Measurements from ENCODE around the gene C17orf113.

Gene C17orf113

DNA sequence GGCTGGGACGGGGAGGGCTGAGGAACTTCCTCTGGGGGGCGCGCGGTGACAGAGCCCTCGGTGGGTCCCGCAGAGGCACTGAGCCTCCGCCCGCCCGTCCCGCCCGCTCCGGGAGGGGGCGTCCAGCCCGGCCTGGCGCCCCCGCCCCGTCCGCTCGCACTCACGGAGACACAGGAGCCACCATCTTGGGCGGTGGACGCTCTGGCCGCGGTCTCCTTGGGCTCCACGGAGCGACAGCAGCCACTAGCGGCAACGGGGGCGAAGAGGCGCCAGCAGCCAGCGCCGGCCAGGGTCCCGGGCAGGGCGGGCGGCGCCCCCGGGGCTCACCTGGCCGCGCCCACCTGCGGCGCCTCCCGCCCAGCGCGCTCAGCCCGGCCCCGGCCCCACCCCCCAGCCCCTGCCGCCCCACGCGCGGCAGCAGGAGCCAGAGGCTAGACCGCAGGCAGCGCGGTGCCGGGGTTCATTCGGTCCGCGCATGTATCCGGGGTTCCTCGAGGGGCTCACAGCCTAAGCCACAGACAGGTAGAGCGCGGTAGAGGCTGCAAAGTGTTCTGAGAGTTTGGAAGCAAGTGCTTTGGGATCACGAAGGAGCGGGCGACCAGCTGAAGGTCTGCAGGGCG is at the start of gene C17orf113:
C17orf113 (minus strand) TSS at position 209 of the 620 bp plus-strand sequence. CDS start 7,225 bp downstream, outside the sequence.
- DNase-seq (ENCODE audit: low spot score) = peak; percentile 42

DNA sequence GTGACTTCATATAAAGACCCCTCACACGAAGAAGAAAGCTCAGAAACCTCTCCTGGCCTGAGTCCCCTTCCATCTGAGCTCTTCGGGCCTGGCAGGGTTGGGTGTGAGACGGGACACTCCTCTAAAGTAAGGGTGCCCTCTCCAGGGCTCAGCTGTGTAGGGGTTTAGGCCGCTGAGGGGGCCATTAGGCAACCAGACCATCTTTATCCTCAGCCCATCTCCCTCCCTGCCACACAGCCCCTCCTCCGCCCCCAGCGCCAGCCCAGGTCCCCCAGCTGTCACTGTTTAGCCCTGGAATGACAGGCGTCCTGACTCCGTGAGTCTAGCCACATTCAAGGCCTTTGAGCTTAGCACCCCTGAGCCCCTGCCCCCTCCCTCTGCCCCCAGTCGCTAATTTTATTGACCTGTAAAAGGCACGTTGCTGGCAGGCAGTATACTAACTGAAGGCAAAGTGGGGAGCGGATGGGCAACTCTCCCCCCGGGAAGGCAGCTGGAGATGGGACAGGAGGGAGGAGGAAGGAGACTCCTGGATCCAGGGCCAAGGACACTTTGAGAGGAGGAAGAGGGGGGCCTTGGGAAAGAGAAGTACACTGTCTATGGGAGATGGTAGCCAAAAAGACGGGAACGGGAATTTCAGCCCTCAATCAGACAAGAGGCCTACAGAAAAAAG is 48.5 kb upstream of the C17orf113 start:
- no peak for DNase-seq (ENCODE audit: low spot score)

DNA sequence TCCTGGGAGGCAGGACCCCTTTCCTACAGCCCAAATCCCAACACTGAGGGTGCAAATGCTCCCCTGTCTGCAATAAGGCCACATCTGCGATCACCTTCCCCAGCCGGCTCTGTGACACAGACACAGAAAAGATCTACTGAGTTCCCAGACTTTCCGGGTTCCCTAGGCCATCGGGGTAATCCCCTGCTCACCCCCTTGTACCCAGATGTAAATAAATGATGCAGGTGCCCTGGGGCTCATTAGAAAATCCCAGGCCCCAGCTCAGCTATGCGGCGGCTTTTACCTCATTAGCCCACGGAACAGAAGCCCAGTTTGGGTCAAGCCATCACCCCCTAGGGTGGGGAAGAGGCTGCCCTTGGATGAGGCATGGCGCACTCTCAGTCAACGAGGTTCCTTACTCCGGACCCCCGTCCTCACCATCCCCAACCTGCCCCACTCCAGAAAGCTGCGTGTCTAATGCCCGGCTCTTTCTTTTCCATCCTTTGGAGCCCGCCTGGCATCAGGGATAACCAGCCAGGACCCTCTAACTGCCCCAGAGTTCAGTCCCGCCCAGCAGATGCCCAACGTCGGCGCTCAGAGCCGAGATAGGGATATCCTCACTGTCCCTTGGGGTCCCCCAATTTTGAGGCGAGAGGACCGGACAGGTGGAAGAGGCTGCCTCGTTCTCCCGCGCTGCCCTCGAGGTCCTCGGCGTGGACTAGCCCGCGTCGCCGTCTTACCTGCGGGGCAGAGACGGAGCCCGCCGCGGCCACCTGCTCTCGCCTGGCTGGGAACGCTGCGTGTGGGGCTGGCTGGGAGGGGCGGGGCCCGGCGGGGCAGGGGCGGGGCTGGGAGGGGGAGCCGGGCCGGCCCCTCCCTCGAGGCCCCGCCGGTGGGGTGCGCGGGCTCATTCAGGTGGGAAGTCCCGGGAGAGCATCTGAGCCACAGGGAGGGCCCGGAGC is 47.6 kb upstream of the C17orf113 start, which contains the start of gene ZNF385C:
ZNF385C (minus strand) TSS at position 783 of the 941 bp plus-strand sequence. CDS start 35,417 bp downstream, outside the sequence.
- no peak for DNase-seq (ENCODE audit: low spot score)

DNA sequence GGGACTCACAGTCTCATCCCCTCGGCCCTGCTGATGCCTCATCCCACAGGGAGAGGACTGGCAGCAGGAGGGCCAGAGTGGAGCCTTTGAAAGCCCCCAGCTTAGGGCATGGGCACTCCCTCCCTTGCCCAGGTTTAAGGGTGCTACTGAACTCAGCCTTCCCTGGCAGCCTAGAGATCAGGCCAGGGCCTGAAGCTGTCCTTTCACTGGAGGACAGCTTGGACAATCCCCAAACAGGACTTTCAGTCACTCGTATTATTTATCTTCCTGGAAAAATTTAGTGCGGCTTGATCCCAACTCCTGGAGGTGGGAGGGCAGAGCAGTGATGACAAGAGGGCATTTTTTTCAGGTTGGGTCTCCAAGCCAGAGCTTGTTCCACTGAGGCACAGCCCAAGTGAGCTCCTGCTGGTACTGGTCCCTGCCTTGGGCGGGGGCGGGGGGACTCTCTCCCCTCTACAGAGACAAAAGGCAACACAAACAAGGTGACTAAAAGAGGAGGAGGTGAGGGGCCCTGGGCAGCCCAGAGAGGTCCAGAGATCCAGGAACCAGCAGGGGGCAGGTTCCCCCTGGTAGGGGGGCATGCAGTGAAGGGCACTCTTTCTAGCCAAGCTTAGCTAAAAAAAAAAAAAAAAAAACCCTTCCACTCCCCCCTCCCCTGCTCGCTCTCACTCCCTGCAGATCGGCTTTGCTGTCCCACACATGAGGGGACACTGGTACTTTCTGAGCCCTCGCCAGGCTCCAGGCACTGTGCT is 46.1 kb upstream of the C17orf113 start:
- DNase-seq (ENCODE audit: low spot score) = no peak

DNA sequence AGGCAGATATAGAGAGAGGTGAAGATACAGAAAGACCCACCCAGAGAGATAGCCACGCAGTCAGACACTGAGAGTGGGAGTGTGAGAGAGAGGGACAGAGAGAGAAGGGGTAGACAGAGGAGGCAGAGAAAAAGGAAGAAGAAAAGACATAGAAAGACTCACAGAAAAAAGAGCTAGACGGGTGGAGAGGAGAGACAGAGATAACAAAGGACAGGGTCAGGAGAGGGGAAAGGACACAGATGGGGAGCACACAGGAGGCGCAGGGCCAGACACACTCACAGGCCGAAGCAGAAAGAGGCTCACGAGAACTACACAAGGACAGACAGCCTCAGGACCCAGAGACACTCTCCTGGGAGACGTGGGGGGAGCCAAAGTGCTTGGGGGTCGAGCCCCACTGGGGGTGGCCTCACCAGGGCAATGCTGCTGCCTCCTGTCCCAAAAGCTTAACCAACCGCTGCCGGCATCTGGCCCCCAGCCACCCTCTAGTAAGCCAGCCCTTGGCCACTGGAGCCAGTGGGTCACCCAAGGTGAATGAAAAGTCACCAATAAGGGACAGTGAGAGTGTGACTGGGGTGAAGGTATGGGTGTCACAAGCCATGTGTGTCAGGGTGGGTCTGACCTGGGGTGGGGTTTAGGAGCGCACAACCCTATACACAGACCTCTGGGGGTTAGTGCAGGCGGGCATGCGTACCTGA is 44.1 kb upstream of the C17orf113 start:
- DNase-seq (ENCODE audit: low spot score) = no peak

DNA sequence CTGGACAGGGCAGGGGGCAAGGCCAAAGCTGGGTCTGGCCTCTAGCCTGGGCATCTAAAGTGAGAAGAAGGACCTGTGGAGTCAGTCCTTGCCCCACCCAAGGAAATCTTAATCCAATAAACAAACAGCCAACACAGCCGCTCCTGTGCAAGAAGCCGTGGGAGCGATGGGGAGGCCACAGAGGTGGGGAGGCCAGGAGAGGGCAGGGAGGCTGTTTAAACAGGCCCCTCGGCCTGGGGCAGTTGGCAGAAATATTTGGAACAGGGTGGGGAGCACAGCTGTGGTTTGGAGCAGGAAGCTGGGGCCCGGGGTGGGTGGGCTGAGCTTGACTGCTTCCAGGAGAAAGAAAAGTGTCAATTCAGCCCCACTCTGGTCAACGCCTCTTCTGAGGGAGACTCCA is 42.5 kb upstream of the C17orf113 start:
- no peak for DNase-seq (ENCODE audit: low spot score)

DNA sequence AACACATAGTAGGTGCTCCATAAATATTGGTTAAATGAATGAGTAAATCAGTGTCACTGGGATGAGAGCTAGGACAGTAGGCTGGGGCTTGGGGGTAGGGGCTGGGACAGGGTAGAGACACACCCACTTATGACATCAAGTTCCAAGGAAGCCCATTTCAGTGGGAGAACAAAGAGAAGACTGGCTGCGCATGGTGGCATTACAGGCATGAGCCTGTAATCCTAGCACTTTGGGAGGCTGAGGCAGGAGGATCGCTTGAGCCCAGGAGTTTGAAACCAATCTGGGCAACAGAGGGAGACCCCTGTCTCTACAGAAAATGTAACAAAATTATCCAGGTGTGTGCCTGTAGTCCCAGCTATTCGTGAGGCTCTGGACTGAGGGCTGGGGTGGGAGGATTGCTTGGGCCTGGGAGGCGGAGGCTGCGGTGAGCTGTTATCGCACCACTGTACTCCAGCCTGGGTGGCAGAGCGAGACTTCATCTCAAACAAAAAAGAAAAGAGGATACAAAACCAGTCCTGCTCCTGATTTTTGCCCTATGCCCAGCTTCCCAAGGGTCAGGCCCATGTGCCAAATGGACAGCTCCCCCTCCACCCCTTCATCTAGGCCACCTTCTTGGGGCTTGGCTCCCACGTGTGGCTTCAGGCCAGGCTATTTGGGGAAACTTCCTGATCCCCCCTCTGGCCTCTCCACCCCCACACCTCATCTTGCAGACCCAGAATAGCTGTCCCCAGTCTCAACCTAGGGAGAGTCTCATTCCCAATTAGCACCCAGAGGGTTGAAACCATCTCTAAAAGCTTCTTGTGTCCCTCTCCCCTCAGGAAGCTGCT is 40.8 kb upstream of the C17orf113 start:
- no peak for DNase-seq (ENCODE audit: low spot score)

DNA sequence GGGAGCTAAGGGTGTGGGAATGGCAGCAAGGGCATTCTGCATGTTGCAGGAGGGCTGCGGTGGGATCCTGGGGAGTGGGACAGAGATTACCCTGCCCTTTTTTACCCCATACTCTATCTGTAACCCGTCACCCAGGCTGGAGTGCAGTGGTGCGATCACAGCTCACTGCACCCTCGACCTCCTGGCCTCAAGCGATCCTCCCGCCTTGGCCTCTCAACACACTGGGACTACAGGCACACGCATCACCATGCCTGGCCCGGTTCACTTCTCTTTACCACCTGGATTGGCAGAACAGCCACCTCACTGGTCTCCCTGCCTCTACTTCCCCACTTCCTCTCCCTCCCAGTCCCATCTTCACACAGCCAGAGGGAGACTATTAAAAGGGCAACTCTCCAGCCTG is 38.3 kb upstream of the C17orf113 start:
- DNase-seq (ENCODE audit: low spot score) = no peak

DNA sequence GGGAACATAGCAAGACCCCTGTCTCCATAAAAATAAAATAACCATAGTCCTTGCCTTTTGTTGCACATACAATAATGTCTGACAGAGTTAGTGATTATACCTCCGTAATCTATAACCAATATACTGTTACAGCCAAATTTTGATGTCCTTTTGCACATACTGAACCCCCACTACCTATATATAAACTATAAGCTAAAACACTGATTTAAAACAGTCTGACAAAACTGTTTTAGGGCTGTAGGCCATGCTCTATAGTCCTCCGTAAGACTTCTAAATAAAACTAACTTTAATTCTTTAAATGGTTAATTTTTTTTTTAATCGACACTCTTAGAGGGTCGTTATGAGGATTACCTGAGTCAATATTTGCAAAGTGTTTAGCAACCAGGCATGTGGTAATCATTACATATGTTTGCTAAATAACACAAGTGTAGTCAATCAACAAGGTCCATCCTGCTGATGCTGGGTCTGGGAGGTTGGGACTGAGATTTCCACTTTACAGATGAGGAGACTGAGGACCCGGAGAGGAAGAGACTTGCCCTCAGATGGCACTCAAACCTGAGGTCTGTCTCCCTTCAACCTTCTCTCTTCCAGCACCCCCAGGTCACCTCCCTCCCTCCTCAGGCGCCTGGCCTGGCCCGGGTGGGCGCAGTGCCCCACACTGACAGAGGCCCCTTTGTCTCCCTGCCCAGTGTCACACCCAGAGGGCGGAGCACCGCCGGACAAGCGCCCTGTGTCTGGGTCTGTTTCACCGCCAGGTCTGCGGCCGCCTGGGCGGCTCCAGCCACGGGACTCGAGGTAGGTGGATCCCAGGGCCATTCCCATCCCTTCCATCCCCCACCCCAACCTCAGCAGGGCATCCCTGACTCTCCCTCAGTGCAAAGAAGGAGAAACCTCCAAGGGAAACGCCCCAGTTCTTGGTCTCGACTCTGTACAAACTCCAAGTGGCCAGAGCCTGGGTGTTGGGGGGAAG is 37.6 kb upstream of the C17orf113 start:
- no peak for DNase-seq (ENCODE audit: low spot score)

DNA sequence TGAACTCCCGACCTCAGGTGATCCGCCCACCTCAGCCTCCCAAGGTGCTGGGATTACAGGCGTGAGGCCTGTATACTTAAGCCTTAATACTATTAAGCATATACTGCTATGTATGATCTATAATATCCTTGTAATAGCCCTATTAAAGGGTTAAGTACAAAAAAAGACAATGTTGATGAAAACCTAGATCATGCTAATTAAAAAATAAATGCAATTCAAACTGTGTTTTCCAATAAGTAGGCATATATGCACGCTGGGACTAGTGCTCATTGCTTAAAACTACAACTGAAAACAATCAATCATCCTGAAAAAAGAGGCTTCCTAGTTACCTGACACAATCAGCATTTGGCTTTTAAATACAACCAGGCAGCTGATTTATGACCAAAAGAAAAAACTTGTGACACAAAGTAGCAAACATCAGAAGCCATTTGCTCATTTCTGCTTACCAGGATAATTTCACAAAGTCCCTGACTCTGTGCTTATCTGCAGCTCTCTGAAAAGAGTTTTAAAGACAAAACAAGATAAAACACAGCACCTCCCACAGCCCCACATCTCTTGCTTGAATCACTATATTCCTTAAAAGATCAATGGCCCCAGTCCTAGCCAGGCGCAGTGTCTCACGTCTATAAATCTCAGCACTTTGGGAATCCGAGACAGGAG is 36.8 kb upstream of the C17orf113 start:
- no peak for DNase-seq (ENCODE audit: low spot score)

DNA sequence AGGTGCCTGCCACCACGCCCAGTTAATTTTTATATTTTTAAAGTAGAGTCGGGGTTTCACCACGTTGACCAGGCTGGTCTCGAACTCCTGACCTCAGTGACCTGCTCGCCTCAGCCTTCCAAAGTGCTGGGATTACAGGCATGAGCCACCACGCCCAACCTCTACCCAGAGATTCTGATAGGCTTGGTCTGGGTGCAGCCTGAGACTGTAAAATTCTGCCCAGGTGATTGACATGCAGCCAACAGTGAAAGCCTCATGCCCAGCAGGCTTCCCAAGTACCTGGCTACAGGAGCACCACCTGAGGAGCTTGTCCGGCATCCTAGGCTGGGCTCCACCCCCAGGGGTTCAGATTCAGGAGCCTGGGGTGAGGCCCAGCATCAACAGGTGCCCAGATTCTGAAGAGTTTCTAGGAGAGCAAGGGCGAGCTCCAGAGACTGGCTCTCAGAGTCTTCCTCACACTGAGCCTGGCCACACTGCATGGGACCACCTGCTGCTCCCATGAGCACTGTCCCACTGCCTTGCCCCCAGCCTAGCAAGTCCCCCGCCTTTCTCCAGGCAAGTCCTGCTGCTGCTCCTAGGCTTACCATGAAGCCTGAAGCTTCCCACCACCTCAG is 31.2 kb upstream of the C17orf113 start:
- DNase-seq (ENCODE audit: low spot score) = no peak

DNA sequence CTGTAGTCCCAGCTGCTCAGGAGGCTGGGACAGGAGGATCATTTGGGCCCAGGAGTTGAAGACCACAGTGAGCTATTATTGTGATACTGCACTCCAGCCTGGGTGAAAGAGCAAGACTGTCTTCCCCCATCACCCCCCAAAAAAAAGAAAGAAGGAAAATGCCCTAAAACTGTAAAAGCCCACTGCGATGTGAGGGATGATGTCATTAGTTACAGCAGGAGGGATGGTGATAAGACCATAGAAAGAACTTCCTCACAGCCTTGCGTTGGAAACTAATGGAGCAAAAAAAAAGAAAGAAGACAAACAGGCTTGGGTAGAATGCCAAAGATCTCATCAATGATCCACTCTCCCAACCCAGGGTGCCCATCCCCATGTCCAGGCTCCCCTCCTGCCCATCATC is 29.1 kb upstream of the C17orf113 start:
- DNase-seq (ENCODE audit: low spot score) = no peak

DNA sequence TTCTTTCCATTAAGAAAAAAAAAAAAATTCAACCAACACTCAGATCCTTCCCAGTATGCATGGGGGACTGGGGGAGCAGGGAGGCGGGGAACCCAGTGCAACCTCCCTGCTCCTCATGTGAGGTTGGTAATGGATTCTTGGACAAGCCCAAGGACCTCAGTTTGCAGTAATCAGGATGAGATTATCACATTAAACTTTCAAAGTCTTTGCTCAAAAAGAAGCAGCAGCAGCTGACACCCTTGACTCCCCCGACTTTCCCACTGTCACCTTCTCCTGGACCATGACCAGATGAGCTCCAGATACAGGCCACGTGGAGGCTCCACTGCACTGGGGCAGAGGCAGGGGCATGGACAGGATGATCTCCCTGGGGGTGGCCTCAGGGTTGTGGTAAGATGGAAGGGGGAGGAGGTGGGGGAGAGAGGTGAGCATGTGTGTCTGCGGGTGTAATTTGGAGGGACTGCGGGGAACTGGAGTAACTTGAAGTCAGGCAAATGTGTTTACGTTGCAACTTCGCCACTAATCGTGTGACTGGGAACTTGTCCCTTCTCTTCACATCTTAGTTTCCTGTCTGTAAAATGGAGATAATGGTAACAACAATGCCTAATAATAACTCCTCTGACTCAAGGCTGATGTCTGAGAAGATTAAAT is 28.1 kb upstream of the C17orf113 start:
- DNase-seq (ENCODE audit: low spot score) = no peak

DNA sequence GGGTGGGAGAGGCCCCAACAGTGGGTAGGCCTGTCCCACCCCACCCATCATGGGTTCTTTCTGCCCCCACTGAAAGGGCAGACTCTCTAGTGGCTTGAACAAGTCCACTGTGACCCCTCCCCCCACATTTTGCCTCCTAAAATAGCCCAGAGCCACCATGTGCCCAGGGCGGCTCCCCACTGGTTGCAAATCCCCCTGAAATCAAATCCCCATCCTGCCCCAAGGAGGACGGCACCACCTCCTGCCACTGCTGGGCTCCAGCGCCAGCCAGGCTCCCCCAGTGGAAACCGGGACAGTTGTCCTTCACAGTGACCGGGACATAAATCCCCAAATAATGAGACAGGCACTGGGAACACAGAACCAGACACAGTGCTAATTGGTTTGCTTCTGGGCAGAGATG is 27.4 kb upstream of the C17orf113 start:
- no peak for DNase-seq (ENCODE audit: low spot score)

DNA sequence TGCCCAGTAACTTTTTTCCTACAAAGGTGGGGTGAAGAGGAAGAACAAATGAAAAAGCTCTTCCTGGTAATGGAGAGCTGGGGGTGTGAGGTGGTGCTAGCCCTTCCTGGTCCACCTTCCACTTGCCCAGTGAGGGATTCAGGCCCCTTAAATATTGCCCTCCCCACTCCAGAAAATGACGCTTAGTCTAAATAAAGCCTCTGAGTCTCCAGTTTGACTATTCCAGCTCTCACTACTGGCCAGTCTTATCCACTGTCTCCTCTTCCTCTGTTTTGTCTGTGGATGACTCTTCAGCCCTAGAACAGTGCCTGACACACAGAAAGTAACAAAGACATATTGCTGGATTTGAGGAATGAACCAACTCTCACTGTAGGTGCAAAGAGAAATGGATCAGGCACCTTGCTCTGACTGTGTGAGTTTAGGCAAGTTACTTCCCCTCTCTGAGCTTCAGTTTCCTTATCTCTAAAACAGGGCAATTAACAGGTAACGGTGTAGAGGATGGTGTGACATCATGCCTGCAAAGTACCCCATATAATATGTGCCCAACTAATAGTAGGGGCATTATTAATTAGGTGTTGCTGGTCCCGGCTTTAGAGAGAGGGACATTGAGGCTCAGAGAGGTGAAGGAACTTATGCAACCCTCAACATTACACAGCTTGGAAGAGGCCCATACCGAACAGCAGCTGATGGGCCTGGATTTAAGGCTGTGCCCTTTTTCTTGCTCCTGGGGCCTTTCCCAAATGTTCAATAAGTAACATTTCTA is 26.6 kb upstream of the C17orf113 start:
- DNase-seq (ENCODE audit: low spot score) = no peak

DNA sequence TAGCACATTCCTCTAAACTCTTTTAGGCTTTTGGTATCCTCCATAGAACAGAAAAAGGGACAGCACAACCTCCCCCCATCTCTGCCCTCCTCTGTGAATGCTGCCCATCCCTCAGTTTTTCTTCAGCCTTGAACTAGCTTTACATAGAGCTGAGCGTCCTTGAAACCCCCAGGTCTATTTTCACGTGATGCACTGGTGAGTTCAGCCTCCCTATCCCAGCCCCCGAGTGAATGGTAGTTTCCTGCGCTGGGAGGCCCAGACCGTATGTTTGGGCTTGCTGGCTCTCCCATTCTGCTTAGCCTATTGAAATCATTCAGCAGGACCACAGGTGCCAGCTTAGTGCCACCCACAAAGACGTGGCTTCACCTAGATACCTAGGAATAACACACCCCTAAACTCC is 25.4 kb upstream of the C17orf113 start:
- DNase-seq (ENCODE audit: low spot score) = no peak
